Neural progenitor cell (in vitro differentiated cells): Measurements from ENCODE around the gene CBFA2T3. TPM values are rescaled to one million over a fixed set of nuclear protein-coding genes. Genes with fewer than 3 reads are reported as not detected.
"Not testable (repeated sequence)": the region's sequence is repeated elsewhere in the genome, so short reads cannot be mapped to it uniquely, and the experiment has no call there.

ENCODE experiments used
- DNase-seq: peaks from one replicate; pipeline ENCODE4 v3.0.0-alpha.2; 2016; ENCODE audit warnings: low spot score
- H2AFZ ChIP-seq: fragments of 200-600 bp; sonication (generic); replicated peaks from 2 replicates; pipeline ENCODE4 v1.6.1; 2016; ENCODE audit warnings: antibody characterized with exemption
- H3F3A ChIP-seq: fragments of 200-600 bp; sonication (generic); 2 replicates; pipeline ENCODE4 v1.6.1; 2016; ENCODE audit warnings: antibody characterized with exemption, low read depth
- H3K27ac ChIP-seq: fragments of 200-600 bp; sonication (generic); 2 replicates; pipeline ENCODE4 v1.5.1; 2016; ENCODE audit warnings: mild to moderate bottlenecking
- H3K27me3 ChIP-seq: fragments of 200-600 bp; sonication (generic); 2 replicates; pipeline ENCODE4 v1.6.1; 2016; ENCODE audit warnings: mild to moderate bottlenecking, moderate library complexity
- H3K36me3 ChIP-seq: fragments of 200-600 bp; sonication (generic); 2 replicates; pipeline ENCODE4 v1.5.1; 2016
- H3K4me1 ChIP-seq: fragments of 200-600 bp; sonication (generic); 2 replicates; pipeline ENCODE4 v1.6.1; 2016; ENCODE audit warnings: mixed run types
- H3K4me2 ChIP-seq: fragments of 200-600 bp; sonication (generic); 2 replicates; pipeline ENCODE4 v1.6.1; 2016
- H3K4me3 ChIP-seq: fragments of 200-600 bp; sonication (generic); 2 replicates; pipeline ENCODE4 v1.5.1; 2016
- H3K79me2 ChIP-seq: fragments of 200-600 bp; sonication (generic); 2 replicates; pipeline ENCODE4 v1.6.1; 2016; ENCODE audit warnings: low read depth
- H3K9ac ChIP-seq: fragments of 200-600 bp; sonication (generic); 2 replicates; pipeline ENCODE4 v1.6.1; 2016
- H3K9me3 ChIP-seq: fragments of 200-600 bp; sonication (generic); 2 replicates; pipeline ENCODE4 v1.5.1; 2016; ENCODE audit warnings: low read depth
- H4K20me1 ChIP-seq: fragments of 200-600 bp; sonication (generic); 2 replicates; pipeline ENCODE4 v1.6.1; 2016; ENCODE audit warnings: low read depth
- H3K27ac Mint-ChIP-seq: 3 replicates; pipeline ENCODE4 v1.8.0; 2021; ENCODE audit warnings: mixed read lengths
- H3K27me3 Mint-ChIP-seq: 2 replicates; pipeline ENCODE4 v1.8.0; 2022; ENCODE audit warnings: low read depth, mild to moderate bottlenecking, inconsistent platforms, moderate library complexity, mixed read lengths; ENCODE audit not compliant: insufficient read depth
- H3K36me3 Mint-ChIP-seq: 3 replicates; pipeline ENCODE4 v1.8.0; 2021; ENCODE audit warnings: mixed read lengths
- H3K4me1 Mint-ChIP-seq: 3 replicates; pipeline ENCODE4 v1.8.0; 2021; ENCODE audit warnings: mixed read lengths
- H3K4me3 Mint-ChIP-seq: 3 replicates; pipeline ENCODE4 v1.8.0; 2021; ENCODE audit warnings: mild to moderate bottlenecking, moderate library complexity, mixed read lengths
- H3K9me3 Mint-ChIP-seq: 3 replicates; pipeline ENCODE4 v1.8.0; 2020; ENCODE audit warnings: mixed read lengths
- CTCF ChIP-seq: fragments of 200-600 bp; sonication (generic); IDR thresholded peaks from 2 replicates; pipeline ENCODE4 v1.5.1; 2017; ENCODE audit warnings: antibody characterized with exemption, mild to moderate bottlenecking
- EZH2 ChIP-seq: fragments of 200-600 bp; sonication (generic); IDR thresholded peaks from 2 replicates; pipeline ENCODE4 v1.6.1; 2017; ENCODE audit warnings: antibody characterized with exemption, mild to moderate bottlenecking, moderate library complexity
- EZH2phosphoT487 ChIP-seq: fragments of 200-600 bp; sonication (generic); IDR thresholded peaks from 2 replicates; pipeline ENCODE4 v1.6.1; 2017; ENCODE audit warnings: antibody characterized with exemption
- total RNA-seq: library from RNA; depleted of rRNA; stranded (reverse); fragments of >200 nt; gene quantifications from 2 replicates; pipeline ENCODE4 v1.2.3, GENCODE V29; 2015; ENCODE audit warnings: low replicate concordance

The CBFA2T3 gene
- total RNA-seq, 1 donor from 2014 or later = 0.22 TPM

GRCh38 chr16:88895335-88895734 is 81.7 kb downstream of the CBFA2T3 start:
- Mint-ChIP-seq H3K27ac (peak overlapping the region; percentile 21), H3K27me3 (peaks cover 4% of the 10 kb centered on the region), H3K4me1 (no peaks in the 10 kb centered on the region), H3K4me3 (peak overlapping the region; percentile 53), H3K36me3 (peaks cover 2% of the 10 kb centered on the region), H3K9me3 (peaks cover 4% of the 10 kb centered on the region)
- no peak for DNase-seq
- TF ChIP-seq CTCF = no peak
- no peak for TF ChIP-seq EZH2
- TF ChIP-seq EZH2phosphoT487 = no peak
- Histone ChIP-seq H3K4me1 (no peaks in the 10 kb centered on the region), H3K9ac (peak overlapping the region; percentile 20), H3F3A (no peaks in the 10 kb centered on the region), H3K27me3 (no peaks in the 10 kb centered on the region), H3K79me2 (no peaks in the 10 kb centered on the region), H4K20me1 (no peaks in the 10 kb centered on the region), H3K9me3 (no peaks in the 10 kb centered on the region), H3K4me2 (no peak overlapping the region), H3K4me3 (no peak overlapping the region), H2AFZ (no peak overlapping the region), H3K27ac (no peak overlapping the region), H3K36me3 (no peaks in the 10 kb centered on the region)

- Mint-ChIP-seq H3K9me3 (peaks cover 4% of the 10 kb centered on the region), H3K4me1 (no peaks in the 10 kb centered on the region), H3K4me3 (no peak overlapping the region), H3K36me3 (peaks cover 2% of the 10 kb centered on the region), H3K27me3 (peaks cover 4% of the 10 kb centered on the region), H3K27ac (peak overlapping the region; percentile 21)
- Histone ChIP-seq H3K4me3 (no peak overlapping the region), H3K4me2 (no peak overlapping the region), H3K27me3 (no peaks in the 10 kb centered on the region), H3F3A (no peaks in the 10 kb centered on the region), H3K9me3 (no peaks in the 10 kb centered on the region), H3K27ac (no peak overlapping the region), H3K79me2 (no peaks in the 10 kb centered on the region), H2AFZ (no peak overlapping the region), H3K36me3 (no peaks in the 10 kb centered on the region), H3K9ac (peak overlapping the region; percentile 20), H3K4me1 (no peaks in the 10 kb centered on the region), H4K20me1 (no peaks in the 10 kb centered on the region)
- TF ChIP-seq CTCF = no peak
- TF ChIP-seq EZH2phosphoT487 = no peak
- no peak for TF ChIP-seq EZH2
- DNase-seq = no peak
These were observed 82.2 kb downstream of the CBFA2T3 start for GRCh38 chr16:88894681-88895300.

- not testable (repeated sequence) for H3K36me3 Mint-ChIP-seq, H3K9ac ChIP-seq, H3K27ac Mint-ChIP-seq, H3K4me2 ChIP-seq, H3K27me3 Mint-ChIP-seq, DNase-seq, H3K9me3 ChIP-seq, H3K27ac ChIP-seq, H3K4me1 Mint-ChIP-seq, H3F3A ChIP-seq, H2AFZ ChIP-seq, H3K4me1 ChIP-seq, H4K20me1 ChIP-seq, H3K79me2 ChIP-seq, H3K9me3 Mint-ChIP-seq, H3K36me3 ChIP-seq, H3K4me3 ChIP-seq, H3K4me3 Mint-ChIP-seq, H3K27me3 ChIP-seq
These were observed 82.7 kb downstream of the CBFA2T3 start for GRCh38 chr16:88894266-88894665.

GRCh38 chr16:88893127-88893968 is 83.7 kb downstream of the CBFA2T3 start:
- Mint-ChIP-seq H3K27ac (no peak overlapping the region), H3K36me3 (peaks cover 2% of the 10 kb centered on the region), H3K9me3 (peaks cover 4% of the 10 kb centered on the region), H3K27me3 (peaks cover 6% of the 10 kb centered on the region), H3K4me3 (no peak overlapping the region), H3K4me1 (no peaks in the 10 kb centered on the region)
- no peak for DNase-seq
- Histone ChIP-seq H3K27ac (no peak overlapping the region), H3K9ac (no peak overlapping the region), H3K4me3 (no peak overlapping the region), H3K4me1 (no peaks in the 10 kb centered on the region), H2AFZ (no peak overlapping the region), H3K79me2 (no peaks in the 10 kb centered on the region), H3K27me3 (no peaks in the 10 kb centered on the region), H4K20me1 (no peaks in the 10 kb centered on the region), H3K9me3 (no peaks in the 10 kb centered on the region), H3K4me2 (no peak overlapping the region), H3K36me3 (no peaks in the 10 kb centered on the region), H3F3A (no peaks in the 10 kb centered on the region)
- no peak for TF ChIP-seq CTCF
